ENCODE data around the gene CEP76.
A peak's percentile ranks its signal among the peaks of the same experiment; 100 is the strongest.

Gene CEP76

DNA sequence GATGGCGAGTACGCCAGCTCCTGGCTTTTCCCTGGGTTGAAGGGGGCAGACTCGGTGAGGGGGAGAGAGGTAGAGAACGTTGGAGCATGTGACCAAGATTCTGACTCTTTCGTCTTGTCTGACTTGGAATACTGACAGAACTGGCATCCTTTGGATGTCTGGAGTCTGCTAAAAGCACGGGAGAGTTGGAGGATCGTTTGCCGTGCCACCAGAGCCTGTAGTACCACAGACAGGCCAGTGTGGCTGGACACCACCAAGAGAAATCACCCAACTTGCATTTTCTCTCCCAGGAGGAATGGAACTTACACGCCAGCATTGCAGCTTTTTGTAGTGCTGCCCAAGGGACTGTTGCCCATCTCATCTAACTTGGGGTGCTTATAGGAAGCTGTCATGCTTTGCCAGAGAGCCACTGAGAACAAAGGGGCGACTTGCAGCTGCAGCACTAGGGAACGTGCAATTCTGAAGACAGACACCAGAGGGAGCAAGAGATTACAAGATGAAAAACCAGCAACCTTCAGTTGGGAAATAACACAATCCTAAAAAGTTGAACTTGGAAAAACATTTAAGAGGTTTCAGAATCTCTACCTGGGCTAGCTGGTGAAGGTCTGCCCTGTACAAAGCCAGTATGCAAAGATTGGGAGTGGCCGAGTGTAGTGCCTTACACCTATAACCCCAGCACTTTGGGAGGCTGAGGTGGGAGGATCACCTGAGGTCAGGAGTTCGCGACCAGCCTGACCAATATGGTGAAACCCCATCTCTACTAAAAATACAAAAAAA is 24.4 kb upstream of the CEP76 start:
- DNase-seq (ENCODE audit: extremely low read depth, low read depth): peak; percentile 30
- TF ChIP-seq, protein P1, sequence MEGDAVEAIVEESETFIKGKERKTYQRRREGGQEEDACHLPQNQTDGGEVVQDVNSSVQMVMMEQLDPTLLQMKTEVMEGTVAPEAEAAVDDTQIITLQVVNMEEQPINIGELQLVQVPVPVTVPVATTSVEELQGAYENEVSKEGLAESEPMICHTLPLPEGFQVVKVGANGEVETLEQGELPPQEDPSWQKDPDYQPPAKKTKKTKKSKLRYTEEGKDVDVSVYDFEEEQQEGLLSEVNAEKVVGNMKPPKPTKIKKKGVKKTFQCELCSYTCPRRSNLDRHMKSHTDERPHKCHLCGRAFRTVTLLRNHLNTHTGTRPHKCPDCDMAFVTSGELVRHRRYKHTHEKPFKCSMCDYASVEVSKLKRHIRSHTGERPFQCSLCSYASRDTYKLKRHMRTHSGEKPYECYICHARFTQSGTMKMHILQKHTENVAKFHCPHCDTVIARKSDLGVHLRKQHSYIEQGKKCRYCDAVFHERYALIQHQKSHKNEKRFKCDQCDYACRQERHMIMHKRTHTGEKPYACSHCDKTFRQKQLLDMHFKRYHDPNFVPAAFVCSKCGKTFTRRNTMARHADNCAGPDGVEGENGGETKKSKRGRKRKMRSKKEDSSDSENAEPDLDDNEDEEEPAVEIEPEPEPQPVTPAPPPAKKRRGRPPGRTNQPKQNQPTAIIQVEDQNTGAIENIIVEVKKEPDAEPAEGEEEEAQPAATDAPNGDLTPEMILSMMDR (IDR thresholded peaks at IDR 0.05; ENCODE audit: low read depth, low read length): peak; percentile 88

GRCh38 chr18:12726331-12726730 is 23.8 kb upstream of the CEP76 start:
- no peak for DNase-seq (ENCODE audit: extremely low read depth, low read depth)
- TF ChIP-seq, protein P1 (IDR thresholded peaks at IDR 0.05; ENCODE audit: low read depth, low read length): no peak

DNA sequence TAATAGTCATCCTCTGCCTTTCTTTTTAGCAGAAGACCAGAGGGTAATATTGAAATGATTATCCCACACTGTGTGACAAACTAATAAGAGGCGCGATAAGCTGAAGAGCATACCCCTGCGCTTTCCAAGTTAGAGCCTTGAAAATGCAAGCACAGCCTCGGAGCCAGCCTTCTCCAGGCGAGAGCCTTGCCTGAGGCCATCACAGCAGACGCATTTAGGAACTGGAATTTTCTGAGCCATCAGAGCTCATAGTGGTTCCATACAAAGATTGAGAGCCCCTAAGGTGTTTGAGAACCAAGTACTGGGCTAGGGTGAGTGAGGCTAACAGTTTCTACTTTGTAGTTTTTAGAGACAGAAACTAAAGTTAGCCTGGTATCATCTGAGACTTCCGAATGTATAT is 20.2 kb upstream of the CEP76 start:
- TF ChIP-seq, protein P1 (IDR thresholded peaks at IDR 0.05; ENCODE audit: low read depth, low read length): no peak
- no peak for DNase-seq (ENCODE audit: extremely low read depth, low read depth)

DNA sequence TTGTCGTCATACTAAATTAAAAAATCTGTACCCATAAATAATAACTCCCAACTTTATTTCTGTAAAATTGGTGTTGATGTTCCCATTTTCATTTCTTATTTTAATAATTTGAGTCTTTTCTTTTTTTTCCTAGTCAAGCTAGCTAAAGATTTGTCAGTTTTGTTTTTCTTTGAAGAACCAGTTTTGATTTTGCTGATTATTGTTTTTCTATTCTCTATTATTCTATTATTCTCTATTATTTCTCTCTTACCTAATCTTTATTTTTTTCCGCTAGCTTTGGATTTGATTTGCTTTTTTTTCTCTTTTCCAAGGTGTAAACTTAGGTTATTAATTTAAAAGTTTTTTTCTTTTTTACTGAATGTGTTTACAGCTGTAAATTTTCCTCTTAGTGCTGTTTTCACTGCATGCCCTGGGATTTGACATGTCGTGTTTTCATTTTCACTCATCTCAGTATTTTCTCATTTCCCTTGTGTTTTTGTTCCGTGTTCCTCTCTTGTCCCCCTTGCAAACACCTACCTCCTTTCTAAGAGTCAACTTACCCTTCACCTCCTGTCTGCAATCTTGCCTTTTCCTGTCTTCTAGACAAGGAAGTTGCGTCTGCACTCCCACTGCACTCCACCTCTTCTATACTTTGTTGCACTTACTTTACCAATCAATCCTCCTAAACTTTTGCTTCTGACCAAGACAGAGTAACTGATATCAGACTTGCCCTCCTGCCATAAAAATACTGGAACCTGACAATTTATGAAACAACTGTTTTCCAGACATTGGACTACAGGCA is 19.2 kb upstream of the CEP76 start:
- DNase-seq (ENCODE audit: extremely low read depth, low read depth): no peak
- TF ChIP-seq, protein P1 (IDR thresholded peaks at IDR 0.05; ENCODE audit: low read depth, low read length): no peak

GRCh38 chr18:12711446-12711845 is 8.9 kb upstream of the CEP76 start:
- TF ChIP-seq, protein P1 (IDR thresholded peaks at IDR 0.05; ENCODE audit: low read depth, low read length): no peak

DNA sequence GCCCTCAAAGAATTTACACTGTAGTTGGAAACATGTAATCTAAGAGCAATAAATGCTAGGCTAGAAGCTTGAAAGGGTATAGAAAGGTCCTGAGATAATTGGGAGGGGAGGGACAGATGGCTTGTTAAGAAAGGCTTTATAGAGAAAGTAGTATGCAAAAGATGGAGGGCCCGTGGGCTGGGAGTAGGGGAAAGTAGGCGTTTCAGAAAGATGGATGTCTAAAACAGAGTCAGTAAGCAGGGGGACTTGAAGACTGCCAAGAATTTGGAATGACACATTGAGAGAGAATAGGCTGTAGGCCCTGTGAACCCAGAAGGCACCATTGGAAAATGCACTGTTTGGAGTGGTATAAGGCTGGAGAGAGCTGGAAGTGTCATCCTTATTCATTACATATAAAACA is 1.1 kb upstream of the CEP76 start:
- DNase-seq (ENCODE audit: extremely low read depth, low read depth): no peak
- TF ChIP-seq, protein P1 (IDR thresholded peaks at IDR 0.05; ENCODE audit: low read depth, low read length): no peak

More at GRCh38 chr18:12711446-12711845, 8.9 kb upstream of the CEP76 start:
- DNase-seq (ENCODE audit: extremely low read depth, low read depth): no peak

DNA sequence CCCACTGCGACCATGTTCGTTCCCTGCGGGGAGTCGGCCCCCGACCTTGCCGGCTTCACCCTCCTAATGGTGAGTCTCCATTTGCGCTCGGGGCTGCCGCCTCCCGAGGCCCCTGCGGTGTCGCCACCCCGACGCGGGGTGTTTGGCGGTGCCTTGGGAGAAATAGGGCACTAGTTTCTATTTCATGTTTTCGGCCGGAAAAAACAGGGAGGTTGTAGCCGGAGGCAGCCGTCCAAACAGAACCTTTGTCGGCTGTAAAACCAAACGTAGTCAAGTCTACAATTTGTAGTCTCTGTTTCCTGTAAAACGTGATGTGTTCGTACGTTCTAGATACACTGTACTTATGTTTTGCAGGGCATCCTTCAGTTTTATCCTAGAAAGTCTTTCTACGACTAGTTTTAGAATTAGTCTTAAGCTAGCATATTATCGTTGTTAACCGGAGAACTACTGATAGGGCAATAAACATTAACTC is 609 bp upstream of the CEP76 start:
- DNase-seq (ENCODE audit: extremely low read depth, low read depth): no peak
- TF ChIP-seq, protein P1 (IDR thresholded peaks at IDR 0.05; ENCODE audit: low read depth, low read length): no peak
